BLaER1 treated with 17β-estradiol and CSF1 and Interleukin-3, amounts not matched to agents 10 nM and 100 nM (cell line): ENCODE measurements around the gene LRRK1.

Experiments used
- H3K27ac ChIP-seq, 11 experiments: shearing (Covaris generic); formaldehyde crosslinking; 2 replicates each; pipeline ENCODE4 v1.8.1; 2022
- H3K27me3 ChIP-seq, 11 experiments: shearing (Covaris generic); formaldehyde crosslinking; 2 replicates each; pipeline ENCODE4 v1.8.1; 2022
- H3K36me3 ChIP-seq, 11 experiments: shearing (Covaris generic); formaldehyde crosslinking; 2 replicates each; pipeline ENCODE4 v1.8.1; 2022
- H3K4me1 ChIP-seq, 10 experiments: shearing (Covaris generic); formaldehyde crosslinking; 2 replicates each; pipeline ENCODE4 v1.8.1; 2022
- H3K4me2 ChIP-seq, 11 experiments: shearing (Covaris generic); formaldehyde crosslinking; 2 replicates each; pipeline ENCODE4 v1.8.1; 2022
- H3K4me3 ChIP-seq, 10 experiments: shearing (Covaris generic); formaldehyde crosslinking; 2 replicates each; pipeline ENCODE4 v1.8.1; 2022
- H3K9ac ChIP-seq, 11 experiments: shearing (Covaris generic); formaldehyde crosslinking; 2 replicates each; pipeline ENCODE4 v1.8.1; 2022
- H3K9me3 ChIP-seq, 11 experiments: shearing (Covaris generic); formaldehyde crosslinking; replicated peaks in 1 of 11; 2 replicates each; pipeline ENCODE4 v1.8.1; 2022
- H4K20me1 ChIP-seq, 11 experiments: shearing (Covaris generic); formaldehyde crosslinking; 2 replicates each; pipeline ENCODE4 v1.8.1; 2022
- Cebpa-rat ChIP-seq, 11 experiments: shearing (Covaris generic); IDR thresholded peaks; 2 replicates each; pipeline ENCODE4 v1.8.1; 2022

LRRK1 gene

GRCh38 chr15:100879061-100879463 lies 40.1 kb upstream of the LRRK1 start:
- Histone ChIP-seq H3K27ac (no peak overlapping the region), H3K36me3 (no peaks in the 10 kb centered on the region), H3K27me3 (peaks cover 77 to 96% (median 90%) of the 10 kb centered on the region in 11 experiments), H3K9me3 (peaks cover 0 to 19% (median 8%) of the 10 kb centered on the region in 11 experiments; a peak in 11 of 22 replicates), H3K4me2 (peak overlapping the region; percentile 50 to 75 (median 60)), H3K9ac (no peak overlapping the region), H3K4me3 (peak overlapping the region; percentile 35 to 62 (median 45); a peak in 18 of 20 replicates), H4K20me1 (peaks cover 0 to 37% (median 11%) of the 10 kb centered on the region in 11 experiments; a peak in 11 of 22 replicates), H3K4me1 (peaks cover 0 to 7% (median 0%) of the 10 kb centered on the region in 10 experiments; a peak in 2 of 20 replicates)
- no peak for TF ChIP-seq Cebpa-rat (IDR thresholded peaks at IDR 0.05)

- Histone ChIP-seq H3K36me3 (no peaks in the 10 kb centered on the region), H3K4me1 (peaks cover 0 to 7% (median 0%) of the 10 kb centered on the region in 10 experiments; a peak in 2 of 20 replicates), H3K4me2 (peak within 1 kb of the TSS; percentile 50 to 75 (median 60)), H3K4me3 (peak within 1 kb of the TSS; percentile 35 to 62 (median 45); a peak in 18 of 20 replicates), H3K9ac (no peak within 1 kb of the TSS), H3K27me3 (peaks cover 77 to 100% (median 96%) of the 10 kb centered on the region in 11 experiments), H4K20me1 (peaks cover 0 to 37% (median 11%) of the 10 kb centered on the region in 11 experiments; a peak in 11 of 22 replicates), H3K9me3 (peaks cover 0 to 19% (median 8%) of the 10 kb centered on the region in 11 experiments; a peak in 11 of 22 replicates), H3K27ac (no peak within 1 kb of the TSS)
- TF ChIP-seq Cebpa-rat (IDR thresholded peaks at IDR 0.05): no peak
Measured at GRCh38 chr15:100879464-100880138, 39.6 kb upstream of the LRRK1 start, which contains the start of gene ALDH1A3. ALDH1A3 (plus strand) TSS chr15:100879831; CDS start chr15:100879908, 77 bp downstream.

GRCh38 chr15:100880139-100880896 lies 38.8 kb upstream of the LRRK1 start:
- Histone ChIP-seq H3K4me3 (0 out of 20 replicates have a peak overlapping the region, but pooled peaks of 1 of the 10 experiments have one; percentile 4), H3K4me1 (peaks cover 0 to 7% (median 0%) of the 10 kb centered on the region in 10 experiments; a peak in 2 of 20 replicates), H3K27ac (no peak overlapping the region), H3K27me3 (peaks cover 80 to 100% (median 99%) of the 10 kb centered on the region in 11 experiments), H3K4me2 (no peak overlapping the region), H4K20me1 (peaks cover 0 to 37% (median 11%) of the 10 kb centered on the region in 11 experiments; a peak in 11 of 22 replicates), H3K9me3 (peaks cover 0 to 19% (median 8%) of the 10 kb centered on the region in 11 experiments; a peak in 11 of 22 replicates), H3K36me3 (no peaks in the 10 kb centered on the region), H3K9ac (no peak overlapping the region)
- TF ChIP-seq Cebpa-rat (IDR thresholded peaks at IDR 0.05): no peak

- Histone ChIP-seq H4K20me1 (peaks cover 0 to 37% (median 11%) of the 10 kb centered on the region in 11 experiments; a peak in 11 of 22 replicates), H3K27ac (no peak overlapping the region), H3K27me3 (peaks cover 80 to 100% (median 100%) of the 10 kb centered on the region in 11 experiments), H3K4me3 (no peak overlapping the region), H3K9ac (no peak overlapping the region), H3K4me1 (peaks cover 0 to 7% (median 0%) of the 10 kb centered on the region in 10 experiments; a peak in 2 of 20 replicates), H3K4me2 (no peak overlapping the region), H3K36me3 (no peaks in the 10 kb centered on the region), H3K9me3 (peaks cover 0 to 19% (median 8%) of the 10 kb centered on the region in 11 experiments; a peak in 11 of 22 replicates)
- TF ChIP-seq Cebpa-rat (IDR thresholded peaks at IDR 0.05): no peak
Measured at GRCh38 chr15:100880897-100881242, 38.3 kb upstream of the LRRK1 start.

GRCh38 chr15:100881573-100882336 lies 37.4 kb upstream of the LRRK1 start:
- Histone ChIP-seq H3K36me3 (no peaks in the 10 kb centered on the region), H3K4me2 (no peak overlapping the region), H4K20me1 (peaks cover 0 to 37% (median 11%) of the 10 kb centered on the region in 11 experiments; a peak in 11 of 22 replicates), H3K27ac (no peak overlapping the region), H3K9me3 (peaks cover 0 to 19% (median 8%) of the 10 kb centered on the region in 11 experiments; a peak in 11 of 22 replicates), H3K4me3 (no peak overlapping the region), H3K9ac (no peak overlapping the region), H3K27me3 (peaks cover 88 to 100% (median 100%) of the 10 kb centered on the region in 11 experiments), H3K4me1 (peaks cover 0 to 7% (median 0%) of the 10 kb centered on the region in 10 experiments; a peak in 2 of 20 replicates)
- TF ChIP-seq Cebpa-rat (IDR thresholded peaks at IDR 0.05): no peak

GRCh38 chr15:100885116-100885515 lies 34.0 kb upstream of the LRRK1 start:
- Histone ChIP-seq H4K20me1 (peaks cover 0 to 35% (median 8%) of the 10 kb centered on the region in 11 experiments; a peak in 11 of 22 replicates), H3K4me1 (peaks cover 13 to 15% (median 14%) of the 10 kb centered on the region in 10 experiments), H3K4me2 (no peak overlapping the region), H3K36me3 (no peaks in the 10 kb centered on the region), H3K27me3 (peaks cover 88 to 100% (median 100%) of the 10 kb centered on the region in 11 experiments), H3K9me3 (peaks cover 0 to 6% (median 3%) of the 10 kb centered on the region in 11 experiments; a peak in 9 of 22 replicates), H3K4me3 (no peak overlapping the region), H3K27ac (no peak overlapping the region), H3K9ac (no peak overlapping the region)
- TF ChIP-seq Cebpa-rat (IDR thresholded peaks at IDR 0.05): no peak

- H3K9ac ChIP-seq: no peak overlapping the region
- H3K9me3 ChIP-seq: no peaks in the 10 kb centered on the region
- H3K4me1 ChIP-seq: peaks cover 17 to 22% (median 21%) of the 10 kb centered on the region in 10 experiments
- H3K4me2 ChIP-seq: no peak overlapping the region
- no peaks in the 10 kb centered on the region for H3K36me3 ChIP-seq
- peaks cover 88 to 100% (median 100%) of the 10 kb centered on the region in 11 experiments for H3K27me3 ChIP-seq
- no peak for TF ChIP-seq Cebpa-rat (IDR thresholded peaks at IDR 0.05)
- H3K4me3 ChIP-seq: no peak overlapping the region
- H3K27ac ChIP-seq: no peak overlapping the region
- peaks cover 0 to 28% (median 5%) of the 10 kb centered on the region in 11 experiments; a peak in 9 of 22 replicates for H4K20me1 ChIP-seq
Measured at GRCh38 chr15:100885811-100886210, 33.3 kb upstream of the LRRK1 start.
